Stimulated activated CD4-positive, alpha-beta T cell treated with anti-CD3 and anti-CD28 coated beads, Interleukin-15, amount 100 ng/mL, for 1 hour (primary cell): ENCODE measurements around the gene NDUFC2.
"Not testable (repeated sequence)": the region's sequence is repeated elsewhere in the genome, so short reads cannot be mapped to it uniquely, and the experiment has no call there.

Source experiments
- DNase-seq, 2 donors: peaks; one replicate each; pipeline ENCODE4 v3.0.0-alpha.2; 2020; ENCODE audit warnings: low read depth in 1 of 2, low spot score in 1 of 2

Gene NDUFC2

DNA sequence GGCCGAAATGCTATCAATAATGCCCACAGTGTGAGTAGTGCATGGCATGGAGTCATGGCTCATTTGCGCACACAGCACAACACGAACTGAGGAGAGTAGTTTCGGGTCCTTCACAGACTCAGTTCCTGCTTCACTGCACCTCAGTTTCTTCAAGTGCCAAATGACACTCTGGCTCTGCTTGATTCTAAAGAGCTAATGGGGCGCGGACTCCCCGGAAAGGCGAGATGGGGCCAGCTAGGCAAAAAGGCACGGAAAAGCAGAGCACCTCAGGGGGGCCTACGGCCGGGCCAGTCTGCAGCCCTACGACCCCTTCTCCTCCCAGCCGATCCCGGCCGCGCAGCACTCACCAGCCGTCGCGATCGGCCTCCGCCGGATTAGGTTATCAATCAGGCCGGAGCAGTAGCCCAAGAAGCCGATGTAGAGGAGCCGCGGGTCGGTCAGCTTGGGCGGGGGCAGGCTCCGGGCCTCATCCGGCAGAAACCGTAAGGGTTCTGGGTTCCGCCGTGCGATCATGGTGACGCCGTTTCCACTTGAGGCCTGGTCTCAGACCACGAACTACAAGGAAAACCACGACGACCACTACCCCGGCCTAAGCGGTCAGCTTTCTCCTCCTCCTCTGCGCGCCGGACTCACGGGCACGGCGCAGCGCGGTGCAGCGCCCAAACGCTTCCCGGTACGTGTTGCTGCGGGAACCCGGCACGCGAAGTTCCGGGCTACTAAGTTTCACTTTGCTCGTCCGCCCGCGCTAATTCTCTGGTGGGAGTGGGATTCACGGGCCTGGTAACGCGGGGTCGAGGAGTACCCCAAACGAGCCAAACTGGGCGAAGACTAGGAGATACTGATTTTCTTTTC, at the start of gene NDUFC2:
Gene NDUFC2, minus strand, starts transcription at position 631 of the 852 bp plus-strand sequence. Its CDS starts 118 bp downstream, at position 513.
- DNase-seq, result peak; percentile 22 to 51

DNA sequence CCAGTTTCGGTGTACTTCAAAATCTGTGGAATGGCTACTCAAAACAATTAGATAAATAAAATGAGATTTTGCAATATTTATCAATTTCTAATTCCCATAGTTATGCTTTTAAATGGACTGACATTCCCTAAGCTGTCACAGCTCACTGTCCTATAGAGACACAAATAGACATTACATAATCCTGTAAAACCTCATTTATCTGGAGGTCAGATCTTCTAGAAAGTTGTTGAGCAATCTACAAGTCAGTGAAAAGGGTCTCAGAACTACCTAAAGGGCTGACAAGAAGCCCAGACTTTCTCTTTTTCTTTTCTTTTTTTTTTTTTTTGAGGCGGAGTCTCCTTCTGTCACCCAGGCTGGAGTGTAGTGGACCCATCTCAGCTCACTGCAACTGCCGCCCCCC, 47.7 kb upstream of the NDUFC2 start:
- no peak for DNase-seq

DNA sequence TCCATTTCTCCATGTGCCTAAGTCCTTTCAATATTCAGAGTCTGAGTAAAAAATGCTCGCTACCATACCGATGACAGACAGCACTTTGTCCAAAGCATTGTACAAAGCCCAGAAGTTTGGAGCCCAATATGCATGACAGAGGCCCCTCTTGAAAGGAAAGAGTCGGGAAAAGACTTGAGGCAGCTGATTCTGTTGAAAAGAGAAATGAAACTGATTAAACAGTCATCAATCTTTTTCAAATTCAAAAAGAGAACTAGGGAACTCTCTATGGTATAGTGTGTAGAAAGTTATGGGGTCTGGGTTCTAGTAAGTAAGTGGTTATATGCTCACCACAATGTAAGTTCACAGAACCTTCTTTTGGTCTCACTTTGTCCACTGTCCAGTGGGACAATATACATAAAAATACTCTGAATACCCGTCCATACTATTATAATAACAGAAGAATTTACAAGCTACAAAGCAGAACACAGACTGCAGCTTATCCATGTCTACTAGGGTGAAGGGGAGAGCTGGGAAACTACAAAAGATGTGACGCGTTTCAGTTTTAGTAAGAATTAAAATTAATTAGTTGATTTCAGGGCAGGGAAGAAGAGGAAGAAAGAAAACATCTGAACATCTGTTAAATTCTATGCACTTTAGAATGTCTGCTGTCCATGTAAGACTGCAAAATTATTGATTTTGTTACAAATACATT, 33.1 kb upstream of the NDUFC2 start:
- no peak for DNase-seq

DNA sequence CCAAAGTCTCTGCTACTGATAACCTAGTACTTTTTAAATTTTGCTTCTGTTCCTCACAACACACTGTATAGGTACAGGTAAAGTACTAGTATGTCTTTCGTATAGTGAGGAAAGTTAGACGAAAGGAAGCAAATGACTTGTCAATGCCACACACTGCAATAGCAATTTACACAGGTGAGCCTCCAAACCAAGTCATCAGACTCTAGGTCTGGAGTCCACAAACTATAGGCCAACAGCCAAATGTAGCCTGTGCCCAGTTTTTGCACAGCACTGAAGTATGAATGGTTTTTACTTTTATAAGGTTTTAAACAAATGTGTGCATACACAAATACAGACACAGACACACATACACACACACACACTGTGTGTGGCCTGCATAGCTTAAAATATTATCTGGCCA, 31.6 kb upstream of the NDUFC2 start:
- no peak for DNase-seq

DNA sequence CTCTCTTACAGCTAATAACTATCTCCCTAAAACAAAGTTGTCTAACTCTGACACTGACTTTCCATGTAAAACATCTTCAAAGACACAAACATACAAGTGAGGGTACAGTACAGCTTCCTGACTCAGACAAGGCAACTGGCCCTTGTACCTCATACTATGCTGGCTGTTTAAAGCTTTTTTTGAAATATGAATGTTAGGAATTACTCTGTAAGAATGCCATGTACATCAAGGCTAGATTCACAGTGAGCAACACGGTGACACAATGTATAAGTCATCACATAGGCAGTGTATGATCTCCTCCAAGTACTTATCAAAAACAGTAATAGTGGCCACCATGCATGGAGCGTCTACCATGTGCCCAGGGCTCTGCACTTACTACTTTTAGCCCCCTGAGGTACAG, 31.2 kb upstream of the NDUFC2 start:
- no peak for DNase-seq

DNA sequence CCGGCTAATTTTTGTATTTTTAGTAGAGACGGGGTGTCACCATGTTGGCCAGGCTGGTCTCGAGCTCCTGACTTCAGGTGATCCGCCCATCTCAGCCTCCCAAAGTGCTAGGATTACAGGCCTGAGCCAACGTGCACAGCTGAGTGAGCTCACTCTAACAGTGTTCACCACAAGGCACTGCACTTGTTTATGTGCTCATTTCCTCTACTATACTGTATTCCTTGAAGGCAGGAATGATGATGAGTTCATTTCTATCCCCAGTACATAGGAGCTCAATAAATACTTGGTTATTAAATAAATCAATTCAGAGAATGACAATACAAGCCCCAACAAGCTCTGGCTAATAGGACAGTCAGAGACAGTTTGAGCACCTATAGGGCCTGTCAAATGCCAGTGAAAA, 30.7 kb upstream of the NDUFC2 start:
- no peak for DNase-seq

DNA sequence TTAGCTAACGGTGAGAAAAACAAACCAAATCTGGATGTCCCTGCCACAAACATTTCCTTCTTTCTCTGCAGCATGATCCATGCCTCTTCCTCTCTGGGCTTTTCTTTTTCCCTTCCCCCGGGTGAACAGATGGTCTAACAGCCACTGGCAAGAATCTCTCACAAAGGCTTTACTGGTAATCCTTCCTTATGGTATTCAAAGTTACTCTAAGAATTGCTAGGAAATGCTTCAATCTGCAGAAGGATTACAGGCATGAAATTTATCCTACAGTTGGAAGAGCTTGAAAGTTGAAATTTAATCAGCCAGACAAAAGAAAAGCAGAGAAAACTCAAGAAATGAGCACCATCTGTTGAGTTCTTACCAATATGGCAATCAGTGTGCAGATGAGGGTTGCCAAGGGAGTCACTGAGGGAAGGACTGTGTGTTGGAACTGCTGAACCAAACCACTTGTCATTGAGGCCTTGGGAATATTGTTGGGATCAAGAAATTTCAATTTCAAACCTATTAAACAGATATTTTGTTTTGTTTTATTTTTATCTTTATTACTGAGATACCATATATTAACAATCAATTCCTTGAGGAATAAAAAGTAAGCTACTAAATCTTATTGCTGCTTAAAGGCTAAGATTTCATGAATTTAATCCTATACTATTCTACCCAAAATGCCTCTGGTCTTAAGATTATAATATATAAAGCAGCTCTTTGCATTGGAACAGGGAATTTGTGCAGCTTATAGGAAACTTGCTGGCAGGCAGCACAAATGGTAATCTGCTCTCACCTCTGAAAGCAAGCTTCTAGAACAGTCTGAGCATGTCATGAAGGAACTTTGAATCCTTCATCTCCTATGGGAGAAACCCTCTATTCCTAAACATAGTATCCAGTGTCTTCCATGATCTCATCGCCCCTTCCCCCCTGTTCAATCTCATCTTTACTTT, 29.7 kb upstream of the NDUFC2 start:
- no peak for DNase-seq

DNA sequence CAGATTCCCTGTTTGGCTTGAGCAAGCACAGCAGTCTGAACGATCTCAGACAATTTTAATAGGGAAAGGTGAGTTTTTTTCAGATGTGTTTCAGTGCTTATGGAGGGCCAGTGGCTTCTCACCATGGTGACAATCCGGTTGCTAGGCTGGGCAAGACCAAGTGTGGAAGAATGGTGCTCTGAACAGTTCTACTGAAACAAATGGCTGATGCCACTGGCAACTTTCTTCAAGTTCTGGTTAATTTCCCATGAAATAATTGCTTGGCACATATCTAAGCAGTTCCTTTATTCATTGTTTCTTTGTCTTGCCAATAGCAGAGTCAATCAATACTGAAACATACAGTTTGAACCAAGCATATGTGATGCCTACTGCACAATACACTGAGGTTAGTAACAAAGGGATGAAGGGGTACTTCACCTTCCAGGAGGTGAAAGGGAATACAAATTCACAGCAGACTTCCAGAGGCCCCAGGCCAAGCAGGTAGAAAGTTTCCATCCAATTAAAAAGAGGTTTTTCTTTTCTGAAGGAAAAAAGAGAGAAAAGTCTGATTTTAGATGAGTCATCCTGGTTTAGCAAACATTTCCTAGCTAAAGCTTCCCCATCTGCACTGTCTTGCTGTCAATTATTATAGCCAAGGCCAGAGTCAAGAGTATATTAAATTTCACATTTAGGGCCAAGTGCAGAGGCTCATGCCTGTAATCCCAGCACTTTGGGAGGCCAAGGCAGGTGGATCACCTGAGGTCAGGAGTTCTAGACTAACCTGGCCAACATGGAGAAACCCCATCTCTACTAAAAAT, 21.2 kb upstream of the NDUFC2 start:
- DNase-seq, result no peak

DNA sequence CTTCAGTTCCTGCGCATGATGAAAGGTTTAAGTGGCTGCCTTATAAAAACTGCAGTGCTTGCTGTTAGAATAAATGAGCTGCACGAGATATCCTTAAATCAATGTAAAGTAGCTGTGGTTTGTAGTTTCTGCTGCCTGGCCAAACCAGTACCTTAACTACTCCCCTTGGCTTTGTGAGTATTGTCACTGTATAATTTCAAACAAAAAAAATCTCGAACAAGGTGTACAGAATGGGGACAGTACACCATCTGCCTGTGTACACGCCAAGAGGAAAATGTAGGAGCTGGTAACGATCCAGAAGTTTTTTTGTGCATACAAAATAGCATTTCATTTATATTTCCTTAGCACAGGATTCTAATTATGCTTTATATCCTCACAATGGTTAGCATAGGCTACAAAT, 20.6 kb upstream of the NDUFC2 start:
- no peak for DNase-seq

DNA sequence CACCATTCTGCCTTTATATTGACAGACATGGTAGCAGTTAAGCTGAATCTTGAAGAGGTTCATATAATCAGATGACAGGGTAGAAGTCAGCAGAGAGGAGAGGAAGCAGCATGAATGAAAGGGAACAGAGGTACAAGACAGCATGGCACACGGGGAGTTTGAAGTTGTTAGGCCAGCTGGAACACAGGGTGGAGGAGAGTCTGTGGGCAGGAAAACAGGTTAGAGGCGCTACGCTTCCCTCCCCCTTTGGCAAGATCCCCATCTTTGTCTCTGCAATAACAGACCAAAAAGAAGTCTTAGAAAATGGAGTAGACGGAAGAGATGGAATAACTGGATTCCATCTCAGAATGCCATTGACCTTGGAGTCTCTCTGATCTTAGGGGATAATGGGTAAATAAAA, 20.0 kb upstream of the NDUFC2 start:
- no peak for DNase-seq

DNA sequence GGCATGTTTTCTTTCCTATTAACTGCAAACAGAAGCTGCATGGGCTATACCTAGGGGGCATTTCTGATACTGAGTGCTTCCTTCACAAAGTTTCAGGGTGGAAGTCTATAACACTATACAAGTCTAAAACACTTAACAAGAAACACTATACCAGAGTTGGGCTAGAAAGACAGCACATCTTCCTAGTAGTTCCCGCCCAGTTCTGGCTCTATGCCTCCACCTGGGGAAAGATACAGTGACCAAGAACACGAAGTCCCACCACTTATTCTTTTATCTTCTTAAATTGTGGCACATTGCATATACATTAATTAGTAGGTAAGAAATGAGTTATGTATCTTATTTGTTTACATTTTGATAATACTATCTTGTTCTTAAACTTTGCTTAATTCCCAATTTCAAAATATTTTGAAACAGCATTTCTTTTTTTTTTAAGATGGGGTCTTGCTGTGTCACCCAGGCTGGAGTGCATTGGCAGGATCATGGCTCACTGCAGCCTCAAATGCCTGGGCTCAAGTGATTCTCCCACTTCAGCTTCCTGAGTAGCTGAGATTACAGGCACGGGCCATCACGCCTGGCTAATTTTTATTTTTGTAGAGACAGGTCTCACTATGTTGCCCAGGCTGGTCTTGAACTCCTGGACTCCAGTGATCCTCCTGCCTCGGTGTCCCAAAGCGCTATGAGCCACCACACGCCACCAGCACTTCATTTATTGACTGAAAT, 18.2 kb upstream of the NDUFC2 start:
- DNase-seq, result no peak

DNA sequence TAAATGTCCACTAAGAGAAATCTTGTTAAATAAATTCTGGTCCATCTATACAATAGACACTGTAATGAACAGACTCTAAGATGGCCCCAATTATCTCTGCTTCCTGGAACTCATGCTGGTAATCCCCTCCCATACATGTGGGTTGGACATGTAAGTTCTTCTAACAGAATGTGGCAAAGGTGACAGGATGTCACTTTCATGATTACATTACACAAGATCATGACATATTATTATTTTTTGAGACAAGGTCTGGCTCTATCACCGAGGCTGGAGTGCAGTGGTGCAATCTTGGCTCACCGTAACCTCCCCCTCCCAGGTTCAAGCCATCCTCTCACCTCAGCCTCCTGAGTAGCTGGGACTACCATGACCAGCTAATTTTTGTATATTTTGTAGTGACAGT, 14.6 kb upstream of the NDUFC2 start:
- DNase-seq, result no peak

DNA sequence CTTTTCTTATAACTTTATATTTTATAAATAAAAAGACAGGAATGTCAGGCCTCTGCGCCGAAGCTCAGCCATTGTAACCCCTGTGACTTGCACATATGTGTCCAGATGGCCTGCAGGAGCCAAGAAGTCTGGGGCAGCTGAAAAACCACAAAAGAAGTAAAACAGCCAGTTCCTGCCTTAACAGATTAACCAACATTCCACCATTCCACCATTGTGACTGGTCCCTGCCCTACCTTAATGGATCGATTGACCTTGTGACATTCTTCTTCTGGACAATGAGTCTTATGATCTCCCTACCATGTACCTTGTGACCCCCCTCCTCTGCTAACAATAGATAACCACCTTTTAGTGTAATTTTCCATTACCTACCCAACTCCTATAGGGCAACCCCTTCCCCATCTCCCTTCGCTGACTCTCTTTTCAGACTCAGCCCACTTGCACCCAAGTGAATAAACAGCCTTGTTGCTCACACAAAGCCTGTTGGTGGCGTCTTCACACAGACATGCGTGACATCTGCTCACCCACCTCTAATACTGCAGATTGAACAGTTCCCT, 6.9 kb upstream of the NDUFC2 start:
- not testable (repeated sequence) for DNase-seq

DNA sequence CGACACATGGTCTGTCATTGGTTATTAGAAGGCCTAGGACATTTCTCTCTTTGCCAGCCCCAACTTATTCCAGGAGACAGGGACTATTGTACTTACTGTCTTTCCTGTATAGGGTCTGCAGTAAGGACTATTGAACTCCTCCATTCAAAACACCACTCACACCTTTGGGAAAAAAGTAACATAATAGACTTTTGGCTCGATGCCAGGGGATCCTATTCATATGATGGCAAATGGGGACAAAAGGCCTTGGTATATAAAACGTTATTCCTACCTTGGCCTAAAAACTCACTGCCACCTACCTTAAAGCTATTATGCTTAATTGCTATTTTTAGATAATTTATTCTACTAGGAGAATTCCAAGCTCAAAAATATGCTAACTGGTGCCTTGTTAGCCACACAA, 6.3 kb upstream of the NDUFC2 start:
- DNase-seq, result no peak

DNA sequence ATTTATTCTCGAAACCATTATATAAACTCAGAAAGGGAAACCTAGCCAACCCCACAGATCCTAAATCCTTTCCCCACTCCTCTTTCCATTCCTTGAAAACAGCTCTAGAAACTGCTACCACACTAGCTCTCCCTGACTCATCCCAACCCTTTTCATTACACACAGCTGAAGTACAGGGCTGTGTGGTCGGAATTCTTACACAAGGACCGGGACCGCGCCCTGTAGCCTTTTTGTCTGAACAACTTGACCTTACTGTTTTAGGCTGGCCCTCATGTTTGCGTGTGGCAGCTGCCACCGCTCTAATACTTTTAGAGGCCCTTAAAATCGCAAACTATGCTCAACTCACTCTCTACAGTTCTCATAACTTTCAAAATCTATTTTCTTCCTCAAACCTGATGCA, 4.8 kb upstream of the NDUFC2 start:
- not testable (repeated sequence) for DNase-seq

DNA sequence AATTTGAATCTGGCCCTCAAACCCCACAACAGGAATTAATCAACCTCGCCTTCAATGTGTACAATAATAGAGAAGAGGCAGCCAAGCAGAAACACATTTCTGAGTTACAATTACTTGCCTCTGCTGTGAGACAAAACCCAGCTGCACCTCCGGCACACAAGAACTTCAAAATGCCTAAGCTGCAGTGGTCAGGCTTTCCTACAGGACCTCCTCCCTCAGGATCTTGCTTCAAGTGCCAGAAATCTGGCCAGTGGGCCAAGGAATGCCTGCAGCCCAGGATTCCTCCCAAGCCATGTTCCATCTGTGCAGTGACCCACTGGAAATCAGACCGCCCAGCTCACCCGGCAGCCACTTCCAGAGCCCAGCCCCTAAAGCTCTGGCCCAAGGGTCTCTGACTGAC, 3.4 kb upstream of the NDUFC2 start:
- no peak for DNase-seq

DNA sequence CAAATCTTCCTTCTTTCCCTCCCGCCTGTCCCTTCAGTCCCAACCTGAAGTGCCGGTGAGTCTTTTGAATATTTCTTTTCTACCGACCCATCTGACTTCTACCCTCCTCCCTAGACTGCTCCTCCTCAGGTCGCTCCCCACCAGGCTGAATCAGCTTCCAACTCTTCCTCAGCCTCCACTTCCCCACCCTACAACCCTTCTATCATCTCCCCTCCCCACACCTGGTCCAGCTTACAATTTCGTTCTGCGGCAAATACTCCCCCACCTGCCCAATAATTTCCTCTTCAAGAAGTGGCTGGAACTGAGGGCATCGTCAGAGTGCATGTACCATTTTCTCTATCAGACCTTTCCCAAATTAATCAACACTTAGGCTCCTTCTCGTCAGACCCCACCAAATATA, 2.5 kb upstream of the NDUFC2 start:
- no peak for DNase-seq

DNA sequence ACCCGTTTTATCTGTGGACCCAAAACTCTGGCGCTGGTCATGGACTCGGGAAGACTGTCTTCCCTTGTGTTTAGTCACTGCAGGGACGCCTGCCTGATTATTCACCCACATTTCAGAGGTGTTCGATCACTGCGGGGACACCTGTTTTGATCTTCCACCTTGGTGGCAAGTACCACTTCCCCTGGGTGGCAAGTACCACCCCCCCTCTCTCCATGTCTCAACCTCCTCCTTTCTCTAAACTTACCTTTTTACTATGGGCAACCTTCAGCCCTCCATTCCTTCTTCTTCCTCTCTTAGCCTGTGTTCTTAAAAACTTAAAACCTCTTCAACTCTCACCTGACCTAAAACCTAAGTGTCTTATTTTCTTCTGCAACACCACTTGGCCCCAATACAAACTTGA, 1.9 kb upstream of the NDUFC2 start:
- no peak for DNase-seq

DNA sequence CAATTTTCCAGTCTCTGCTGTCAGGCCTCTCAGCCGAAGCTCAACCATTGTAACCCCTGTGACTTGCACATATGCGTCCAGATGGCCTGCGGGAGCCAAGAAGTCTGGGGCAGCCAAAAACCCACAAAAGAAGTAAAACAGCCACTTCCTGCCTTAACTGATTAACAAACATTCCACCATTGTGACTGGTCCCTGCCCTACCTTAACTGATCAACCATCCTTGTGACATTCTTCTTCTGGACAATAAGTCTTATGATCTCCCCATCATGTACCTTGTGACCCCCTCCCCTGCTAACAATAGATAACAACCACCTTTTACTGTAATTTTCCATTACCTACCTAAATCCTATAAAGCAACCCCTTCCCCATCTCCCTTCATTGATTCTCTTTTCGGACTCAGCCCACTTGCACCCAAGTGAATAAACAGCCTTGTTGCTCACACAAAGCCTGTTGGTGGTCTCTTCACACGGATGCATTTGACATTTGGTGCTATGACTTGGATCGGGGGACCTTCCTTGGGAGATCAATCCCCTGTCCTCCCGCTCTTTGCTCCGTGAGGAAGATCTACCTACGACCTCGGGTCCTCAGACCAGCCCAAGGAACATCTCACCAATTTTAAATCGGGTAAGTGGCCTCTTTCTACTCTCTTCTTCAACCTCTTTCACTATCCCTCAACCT, 1.3 kb upstream of the NDUFC2 start:
- no peak for DNase-seq
